Stimulated activated CD8-positive, alpha-beta memory T cell treated with anti-CD3 and anti-CD28 coated beads, Interleukin-15, amount 100 ng/mL, for 1 hour (primary cell): ENCODE results near the gene SCD5.

ENCODE experiments used
- DNase-seq: peaks from one replicate; pipeline ENCODE4 v3.0.0-alpha.2; 2020; ENCODE audit warnings: low read depth

SCD5 gene

DNA sequence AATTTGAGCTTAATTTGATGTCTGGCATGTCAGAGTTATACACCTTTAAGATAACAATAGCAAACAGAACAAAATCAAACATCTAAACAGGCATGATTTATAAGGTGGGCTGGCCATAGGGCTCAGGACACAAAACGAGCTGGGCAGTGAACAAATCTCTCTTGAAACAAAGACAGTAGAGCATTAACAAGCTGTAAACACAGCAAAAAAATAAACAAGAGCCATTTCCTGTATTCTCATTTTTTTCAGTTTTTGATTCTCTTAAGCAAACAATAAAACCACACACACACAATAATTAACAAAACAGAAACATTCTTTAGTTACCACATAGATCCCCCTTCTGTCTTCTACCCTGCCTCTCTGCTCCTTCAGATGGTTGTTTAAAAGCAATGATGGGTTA lies 168.5 kb downstream of the SCD5 start:
- DNase-seq = no peak

DNA sequence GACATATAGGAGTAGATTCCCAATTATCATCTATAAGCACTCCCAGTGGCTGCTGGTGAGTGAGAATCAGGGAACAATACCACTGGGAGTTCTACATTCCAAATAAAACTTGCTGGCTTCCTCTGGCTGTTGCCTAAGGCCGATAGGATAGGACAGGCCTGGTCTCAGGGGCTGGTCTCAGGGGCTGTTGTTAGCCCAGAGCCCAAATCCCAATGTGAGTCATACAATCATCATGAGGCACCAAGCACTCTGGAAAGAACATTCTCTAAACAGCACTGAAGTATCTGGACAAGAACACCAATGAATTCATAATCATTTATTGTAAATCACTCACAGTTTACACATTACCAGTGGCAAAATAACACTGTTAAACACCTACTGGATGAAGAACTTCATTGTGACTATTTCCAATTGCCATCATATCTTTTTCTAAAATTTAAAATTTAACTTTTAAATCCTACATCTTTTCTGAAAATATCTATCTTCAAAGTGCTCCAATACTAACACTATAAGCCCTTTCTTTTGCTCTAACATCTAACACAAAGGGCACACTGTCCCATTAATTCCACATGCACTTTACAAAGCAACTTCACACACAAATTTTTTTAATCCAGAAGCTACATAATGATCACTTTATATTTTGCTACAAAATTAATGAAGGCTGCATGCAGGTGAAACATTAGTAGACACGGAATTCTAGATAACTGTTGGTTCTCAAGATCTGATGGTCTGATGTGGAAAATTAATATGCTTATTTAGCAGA lies 169.2 kb downstream of the SCD5 start:
- no peak for DNase-seq

DNA sequence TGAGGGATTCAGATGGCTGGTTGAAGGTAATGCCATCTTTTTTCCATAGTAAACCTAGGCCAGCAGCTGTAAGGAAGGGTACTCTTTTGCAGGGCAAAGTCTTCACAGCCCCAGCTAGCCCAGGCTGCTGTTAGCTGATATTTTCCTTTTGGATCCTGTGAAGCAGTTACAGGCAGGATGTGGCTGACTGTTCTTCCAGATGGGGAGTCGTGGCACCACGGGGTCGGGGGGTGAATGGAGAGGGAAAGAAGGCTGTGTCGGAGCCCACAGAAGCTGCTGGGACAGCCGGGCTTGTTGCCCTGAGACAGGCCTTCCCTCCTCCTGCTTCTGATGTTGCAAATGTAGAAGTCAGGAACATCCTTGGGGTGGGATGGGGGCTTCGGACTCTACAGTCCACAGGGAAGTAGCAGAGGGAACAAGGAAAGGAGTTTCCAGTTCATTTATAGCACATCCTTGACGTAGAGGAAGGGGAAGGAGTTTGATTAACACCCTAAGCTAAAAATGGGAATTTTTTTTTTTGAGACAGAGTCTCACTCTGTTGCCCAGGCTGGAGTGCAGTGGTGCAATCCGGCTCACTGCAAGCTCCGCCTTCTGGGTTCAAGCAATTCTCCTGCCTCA lies 172.2 kb downstream of the SCD5 start:
- no peak for DNase-seq

DNA sequence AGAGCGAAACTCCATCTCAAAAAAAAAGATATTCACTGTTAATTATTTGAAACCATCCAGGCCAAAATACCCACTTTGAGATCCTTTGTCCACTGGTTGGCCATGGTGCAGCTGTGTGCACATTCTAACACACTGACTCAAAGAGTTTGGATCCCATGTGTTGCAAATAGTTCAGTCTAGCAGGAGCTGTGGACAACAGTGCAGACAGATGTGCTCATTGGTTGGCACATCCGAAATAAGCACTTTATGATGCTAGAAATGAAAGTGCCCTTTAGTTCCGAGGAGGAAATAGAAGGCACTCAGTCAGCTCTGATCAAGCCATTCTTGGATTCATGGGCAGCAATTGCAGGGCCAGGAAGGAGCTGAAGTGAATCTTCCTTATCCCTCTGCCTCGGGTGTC lies 173.8 kb downstream of the SCD5 start:
- DNase-seq = no peak

DNA sequence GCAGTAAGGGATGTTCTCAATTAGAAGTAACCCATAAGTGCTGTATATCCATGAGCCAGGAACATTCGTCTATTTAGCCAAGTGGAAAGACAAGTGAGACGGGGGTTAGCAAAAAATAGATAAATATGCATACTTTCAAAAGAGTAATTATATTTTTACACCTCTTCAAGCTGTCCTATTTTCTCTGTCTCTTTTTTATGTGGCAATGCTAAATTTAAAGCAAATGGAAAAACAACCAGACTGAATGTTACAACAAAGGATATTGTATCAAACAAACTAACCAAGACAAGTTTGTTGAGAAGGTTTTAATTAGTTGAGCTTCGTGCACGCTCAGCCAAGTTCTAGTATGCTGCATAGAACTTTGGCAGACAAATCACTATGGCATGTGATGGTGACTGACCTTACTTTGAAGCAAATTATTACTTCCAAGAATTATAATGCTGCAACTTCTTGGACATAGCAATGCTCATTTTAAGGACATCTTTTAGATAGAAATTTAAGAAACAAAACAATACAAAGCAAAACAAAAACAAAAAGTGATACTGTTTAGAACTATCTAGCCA lies 175.4 kb downstream of the SCD5 start:
- no peak for DNase-seq

DNA sequence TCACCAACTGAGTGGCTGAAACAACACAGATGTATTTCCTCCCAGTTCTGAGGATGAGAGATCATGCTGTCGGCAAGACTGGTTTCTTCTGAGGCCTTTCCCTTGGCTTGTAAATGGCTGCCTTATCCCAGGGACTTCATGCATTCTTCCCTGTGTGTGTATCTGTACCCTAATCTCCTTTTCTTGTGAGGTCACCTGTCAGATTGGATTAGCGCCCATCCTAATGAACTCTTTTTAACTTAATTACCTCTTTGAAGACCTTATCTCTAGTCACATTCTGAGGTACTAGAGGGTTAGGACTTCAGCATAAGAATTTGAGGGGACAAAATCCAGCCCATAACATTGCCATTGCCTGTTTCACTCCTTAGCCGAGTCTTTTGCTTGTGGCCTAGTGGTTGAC lies 177.3 kb downstream of the SCD5 start:
- DNase-seq = no peak

DNA sequence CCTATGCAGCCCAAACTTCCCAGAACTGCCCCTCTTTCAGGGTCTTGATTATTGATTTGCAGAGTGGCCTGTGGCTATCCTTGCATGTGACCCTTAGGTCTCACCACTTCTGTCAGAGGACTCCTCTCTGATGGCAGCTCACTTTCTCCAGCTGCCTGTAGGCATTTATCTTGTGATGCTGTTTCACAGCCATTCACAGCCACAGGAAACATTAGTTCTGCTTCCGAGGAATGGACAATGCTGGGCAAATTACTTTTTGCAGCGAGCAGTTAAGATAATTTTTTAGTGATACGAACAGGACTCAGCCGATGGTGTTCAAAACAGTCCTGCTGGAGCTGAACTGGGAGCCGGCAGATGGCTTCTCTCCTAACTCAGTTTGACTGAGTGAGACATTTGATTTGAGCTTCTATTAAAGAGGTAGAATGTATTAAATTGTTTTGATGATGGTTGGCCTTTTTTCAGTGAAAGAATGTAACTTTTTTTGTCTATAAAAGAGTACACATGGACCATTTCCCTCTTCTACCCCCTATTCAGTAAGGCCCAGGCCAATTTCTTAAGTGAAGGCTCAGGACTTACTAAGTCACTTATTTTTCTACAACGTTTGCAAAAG lies 178.4 kb downstream of the SCD5 start:
- DNase-seq = no peak

DNA sequence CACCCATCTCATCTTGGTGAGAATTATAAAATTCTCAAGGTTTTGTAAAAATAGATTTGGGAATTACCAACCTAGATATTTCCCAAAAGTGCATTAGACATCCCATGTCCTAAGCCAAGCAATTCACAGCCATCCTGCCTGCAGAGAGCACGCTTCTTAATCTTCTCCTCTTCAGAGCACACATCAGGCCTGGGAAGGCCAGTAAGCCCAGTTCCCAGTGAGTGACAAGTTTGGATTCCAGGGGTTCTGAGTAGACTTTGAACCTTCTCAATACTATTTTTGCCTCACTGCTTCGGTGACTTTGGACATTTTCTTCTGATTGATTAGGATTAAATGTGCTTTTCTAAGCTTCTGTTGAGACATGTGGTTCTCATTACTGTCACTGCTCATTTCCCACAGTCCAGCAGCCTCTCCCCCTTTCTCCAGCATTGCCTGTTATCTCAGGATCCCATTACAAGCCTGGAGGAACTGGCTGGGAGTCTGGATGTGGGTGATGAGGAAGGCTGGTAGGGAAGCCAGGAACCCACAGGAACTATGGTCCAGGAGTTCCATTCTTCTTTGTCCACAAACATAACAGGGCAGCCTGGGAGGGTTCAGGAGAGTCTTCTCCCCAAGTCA lies 180.4 kb downstream of the SCD5 start:
- no peak for DNase-seq

DNA sequence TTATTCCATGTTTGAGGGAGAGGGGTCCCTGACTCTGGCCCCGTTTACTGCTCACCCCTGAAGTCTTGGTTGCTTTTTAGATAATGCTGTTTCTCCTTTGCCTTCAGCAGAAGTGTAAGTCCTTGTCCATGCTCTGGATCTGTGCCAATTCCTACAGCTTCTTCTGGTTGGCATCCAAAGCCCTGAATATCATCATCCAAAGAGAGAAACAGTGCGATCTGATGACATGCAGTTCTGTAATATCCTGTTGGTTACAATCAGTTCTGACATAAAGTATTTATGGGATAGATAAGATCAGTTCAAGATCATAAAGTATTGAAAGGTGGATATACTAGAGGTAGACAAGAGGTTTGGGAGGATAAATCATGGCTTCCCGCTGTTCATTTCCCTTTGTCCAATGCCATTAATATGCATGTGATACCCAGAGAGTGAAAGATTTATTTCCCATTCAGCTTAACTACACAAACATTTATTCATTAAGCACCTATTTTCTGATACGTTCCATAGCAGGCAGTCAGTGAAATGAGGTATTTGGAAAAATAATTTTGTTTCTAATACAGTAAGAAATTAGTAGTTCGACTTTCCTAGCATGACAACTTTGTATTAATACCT lies 183.7 kb downstream of the SCD5 start:
- DNase-seq = no peak

DNA sequence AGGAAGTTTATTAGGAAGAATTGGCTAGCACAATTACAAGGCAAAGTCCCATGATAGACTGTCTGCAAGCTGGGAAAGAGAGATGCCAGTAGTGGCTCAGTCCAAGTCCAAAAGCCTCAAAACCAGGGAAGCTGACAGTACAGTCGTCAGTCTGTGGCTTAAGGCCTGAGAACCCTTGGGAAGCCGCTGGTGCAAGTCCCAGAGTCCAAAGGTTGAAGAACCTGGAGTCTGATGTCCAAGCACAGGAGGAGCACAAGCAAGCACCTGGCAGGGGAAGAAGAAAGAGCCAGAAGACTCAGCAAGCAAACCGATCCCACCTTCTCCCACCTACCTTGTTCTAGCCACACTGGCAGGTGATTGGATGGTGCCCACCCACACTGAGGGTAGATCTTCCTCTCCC lies 185.5 kb downstream of the SCD5 start:
- DNase-seq = no peak

DNA sequence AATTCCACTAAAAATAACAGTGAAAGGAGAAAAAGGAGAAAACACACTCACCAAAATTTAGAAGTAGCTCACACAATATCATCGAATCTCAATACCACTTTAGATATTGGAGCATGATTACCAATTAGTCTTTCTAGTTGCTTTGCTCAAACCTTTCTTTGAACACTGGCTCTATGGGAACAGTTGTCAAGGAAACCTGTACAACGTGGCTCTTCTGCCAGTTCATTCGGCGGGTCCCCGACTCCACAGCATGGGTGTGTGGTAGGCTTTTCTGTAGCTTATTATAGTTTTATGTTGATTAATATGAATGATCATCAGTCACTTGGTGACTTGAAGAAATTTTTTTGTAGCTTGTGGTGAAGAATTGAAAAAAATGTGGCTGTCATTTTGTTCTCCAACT lies 186.6 kb downstream of the SCD5 start:
- DNase-seq = no peak

DNA sequence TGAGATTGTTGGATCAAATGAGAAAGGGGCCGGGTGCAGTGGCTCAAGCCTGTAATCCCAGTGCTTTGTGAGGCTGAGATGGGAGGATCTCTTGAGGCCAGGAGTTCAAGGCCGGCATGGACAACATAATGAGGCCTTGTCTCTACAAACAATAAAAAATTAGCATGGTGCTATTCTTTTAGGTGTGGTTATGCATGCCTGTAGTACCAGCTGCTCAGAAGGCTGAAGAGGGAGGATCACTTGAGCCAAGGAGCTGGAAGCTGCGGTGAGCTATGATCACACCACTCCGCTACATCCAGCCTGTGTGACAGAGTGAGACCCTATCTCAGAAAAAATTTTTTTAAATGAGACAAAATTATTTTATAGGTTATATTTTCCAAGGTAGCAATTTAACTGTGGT lies 187.1 kb downstream of the SCD5 start:
- DNase-seq = no peak

DNA sequence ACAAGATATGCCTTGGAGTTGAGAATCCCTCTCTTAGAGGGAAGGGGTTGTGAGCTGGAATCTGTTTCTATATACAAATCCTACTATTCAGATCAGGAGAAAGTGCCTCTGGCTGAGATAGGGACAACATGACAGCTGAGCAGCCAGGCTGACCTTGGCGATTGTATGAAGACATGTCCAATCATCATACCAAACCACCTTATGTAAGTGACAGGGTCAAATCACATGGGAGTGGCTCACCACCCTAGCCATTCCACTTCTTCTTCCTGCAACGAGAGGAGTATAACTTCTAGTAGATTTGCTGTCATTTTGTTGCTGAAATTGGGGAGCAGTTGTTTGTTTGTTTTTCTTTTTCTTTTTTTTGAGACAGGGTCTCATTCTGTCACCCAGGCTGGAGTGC lies 188.6 kb downstream of the SCD5 start:
- no peak for DNase-seq

DNA sequence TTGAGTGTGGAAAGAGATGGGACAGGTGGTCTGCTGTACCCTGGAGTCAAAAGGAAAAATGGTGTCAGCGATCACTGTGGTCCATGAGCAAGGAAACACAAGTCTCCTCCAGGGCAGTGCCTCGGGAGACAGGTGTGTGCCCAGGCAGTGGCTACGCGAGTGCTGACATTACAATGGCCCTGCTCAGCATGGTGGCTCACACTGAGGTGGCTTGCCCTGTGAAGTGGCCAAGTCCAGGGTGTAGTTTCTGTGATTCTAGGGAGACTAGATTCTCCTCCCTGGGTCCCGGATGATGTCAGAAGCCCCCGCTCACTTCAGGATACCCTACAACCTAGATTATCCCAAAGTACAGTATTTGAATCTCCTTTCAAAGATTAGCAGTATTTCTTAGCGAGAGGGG lies 192.0 kb downstream of the SCD5 start:
- DNase-seq = no peak

DNA sequence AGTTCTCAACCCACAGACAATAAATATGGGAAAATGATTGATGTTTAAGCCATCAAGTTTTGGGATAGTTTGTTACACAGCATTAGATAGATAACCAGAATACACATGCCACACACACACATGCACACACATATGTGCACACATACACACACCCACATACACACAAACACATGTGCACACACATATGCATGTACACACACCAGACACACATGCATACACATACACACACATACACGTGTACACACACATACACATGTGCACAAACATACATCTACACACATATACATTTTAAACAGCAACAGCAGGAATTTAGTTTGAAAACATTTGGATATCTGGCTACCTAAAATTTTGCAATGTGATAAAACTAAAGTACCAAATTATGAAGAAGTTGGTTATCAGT lies 194.1 kb downstream of the SCD5 start:
- no peak for DNase-seq

DNA sequence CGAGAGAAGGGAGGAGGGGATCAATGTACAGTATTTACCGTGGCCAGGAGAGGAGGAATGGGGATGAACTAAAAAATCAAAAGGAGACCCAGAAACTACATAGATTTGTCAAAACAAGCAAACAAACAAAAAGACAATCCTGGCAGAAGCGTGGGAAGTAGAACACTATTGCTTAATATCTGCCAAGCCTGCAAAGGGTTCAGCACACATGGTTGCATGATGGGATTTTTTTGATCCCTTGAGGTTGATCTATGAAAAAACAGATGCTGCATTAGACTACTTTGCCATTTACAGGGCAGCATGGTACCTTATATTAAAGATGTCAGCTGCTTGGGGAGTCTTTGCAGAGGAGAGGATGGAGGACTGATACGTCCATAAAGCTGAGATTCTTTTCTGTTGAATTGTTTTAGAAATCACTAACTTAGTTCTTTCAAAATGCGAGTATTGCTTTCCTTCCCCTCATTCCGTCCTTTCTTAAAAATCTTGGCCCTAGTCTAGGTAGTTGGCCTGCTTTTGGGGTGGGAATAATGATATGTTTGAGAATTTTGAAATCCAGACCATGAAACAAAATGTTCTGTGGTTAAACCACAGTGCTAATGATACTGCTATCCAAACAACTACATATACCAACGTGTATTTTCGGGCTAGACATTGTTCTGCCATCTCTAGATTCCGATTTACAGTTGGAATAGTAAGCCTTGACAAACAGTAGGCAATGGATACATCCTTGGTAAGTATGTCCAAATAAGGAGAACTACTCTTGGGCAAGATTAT lies 197.2 kb downstream of the SCD5 start:
- no peak for DNase-seq

DNA sequence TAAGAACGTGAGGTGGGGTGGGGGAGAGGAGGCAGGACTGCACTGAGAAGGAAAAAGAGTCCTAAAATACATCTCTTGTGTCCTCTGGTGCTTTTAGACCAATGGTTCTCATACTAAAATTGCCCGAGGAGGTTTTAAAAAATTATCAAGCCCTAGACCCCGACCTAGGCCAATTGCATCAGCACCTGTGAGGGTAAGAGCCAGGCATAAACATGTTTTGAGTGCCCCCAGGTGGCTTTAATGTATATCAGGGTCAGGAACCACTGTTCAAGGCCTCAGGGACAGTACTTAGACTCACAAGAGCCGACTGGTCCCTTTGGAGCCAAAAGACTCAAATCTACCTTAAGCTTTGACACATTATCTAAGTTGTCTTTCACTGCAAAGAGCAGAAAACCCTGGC lies 199.3 kb downstream of the SCD5 start:
- DNase-seq = no peak

DNA sequence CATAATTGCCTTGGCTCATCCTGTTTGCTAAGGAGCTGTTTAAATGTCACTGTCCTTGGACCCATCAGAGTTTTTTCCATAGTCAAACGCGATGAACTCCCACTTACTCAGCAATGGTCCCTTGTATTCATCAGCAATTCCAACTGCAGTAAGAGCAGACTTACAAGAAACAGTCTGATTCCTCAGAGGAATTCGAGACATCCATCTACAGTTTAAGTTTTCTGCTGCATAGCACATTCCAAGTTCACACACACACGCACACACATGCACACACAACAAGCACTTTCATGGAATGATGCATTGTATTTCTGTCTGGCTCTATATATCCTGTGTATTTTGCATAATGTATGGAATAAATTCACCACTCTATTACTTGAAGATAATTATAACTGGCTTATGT lies 204.1 kb downstream of the SCD5 start:
- no peak for DNase-seq

DNA sequence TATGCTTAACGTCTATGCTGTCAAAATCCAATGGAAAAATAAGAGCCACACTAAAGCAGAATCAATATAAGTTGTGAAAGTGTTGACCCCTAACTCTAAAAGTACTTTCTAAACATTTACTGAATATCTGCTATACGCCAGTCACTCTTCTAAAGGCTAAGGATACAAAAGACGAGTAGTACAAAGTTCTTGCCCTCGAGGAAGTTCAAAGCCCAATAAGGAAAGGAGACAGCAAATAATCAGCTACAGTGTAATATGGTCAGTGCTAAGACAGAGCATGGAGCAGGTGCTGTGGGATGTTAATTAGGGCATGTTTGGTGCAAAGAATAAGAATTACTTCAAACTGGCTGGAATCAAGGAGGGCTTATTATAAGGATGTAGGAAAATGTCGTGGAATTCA lies 205.2 kb downstream of the SCD5 start:
- no peak for DNase-seq

DNA sequence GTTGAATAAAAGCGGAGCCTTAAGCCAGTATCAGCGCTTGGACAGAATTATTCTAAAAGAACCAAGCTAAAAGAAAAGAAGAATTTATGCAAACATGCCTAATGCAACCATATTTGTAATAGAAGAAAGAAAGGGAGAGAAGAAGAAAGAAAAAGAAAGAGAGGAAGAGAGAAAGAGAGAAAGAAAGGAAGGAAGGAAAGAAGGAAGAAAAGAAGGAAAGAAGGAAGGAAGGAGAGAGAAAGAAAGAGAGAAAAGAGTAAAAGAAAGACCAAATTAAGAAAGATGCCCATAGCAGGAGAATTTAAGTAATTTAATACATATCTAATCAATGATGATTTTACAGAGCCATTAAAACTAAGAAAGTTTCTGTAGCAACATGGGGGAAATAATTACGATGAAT lies 206.0 kb downstream of the SCD5 start:
- no peak for DNase-seq

DNA sequence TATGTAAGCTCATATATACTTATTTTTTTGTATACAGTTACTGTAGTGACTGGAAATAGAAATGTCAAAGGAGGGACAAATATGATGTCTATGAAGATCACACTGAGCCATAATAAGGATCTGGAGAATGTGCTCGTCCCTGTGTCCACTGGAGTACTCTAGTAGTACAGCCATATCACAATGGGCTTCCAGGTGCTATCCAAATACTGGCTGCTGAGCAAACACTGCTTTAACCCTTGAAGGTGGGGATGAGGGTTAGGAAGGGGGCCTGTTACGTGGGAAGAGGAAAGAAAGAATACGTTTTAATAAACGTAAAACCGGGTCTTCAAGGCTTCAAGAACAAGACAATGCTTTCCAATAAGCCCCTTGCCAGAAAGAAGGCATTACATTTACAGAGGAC lies 207.0 kb downstream of the SCD5 start:
- no peak for DNase-seq

DNA sequence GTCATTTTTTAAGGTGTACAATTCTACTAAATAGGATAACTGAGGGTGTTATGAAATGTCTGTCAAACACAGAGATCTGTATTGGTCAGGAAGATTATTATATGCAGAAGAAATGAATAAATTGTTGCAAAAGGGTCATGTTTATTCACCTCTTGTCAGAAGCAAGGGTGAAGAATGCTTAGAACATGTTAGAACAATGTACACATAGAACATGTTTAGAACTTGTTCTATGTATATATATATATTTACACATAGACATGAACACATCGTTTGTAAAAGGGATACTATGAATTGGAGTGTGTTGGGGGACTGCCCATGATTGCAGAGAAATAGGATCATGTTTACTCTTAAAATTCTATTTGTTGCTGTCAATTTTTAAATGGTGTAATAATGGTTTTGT lies 208.8 kb downstream of the SCD5 start:
- no peak for DNase-seq
